Common myeloid progenitor, CD34-positive (primary cell): ENCODE data around the gene STRIP1.

ENCODE experiments used
- CTCF ChIA-PET: fragments of 350-600 bp; sonication (Branson Sonifier 250); formaldehyde crosslinking; loops from one replicate; lab custom pipeline; 2021; ENCODE audit warnings: antibody characterized with exemption; lab: Charles Lee
- POLR2A ChIA-PET: fragments of 350-600 bp; sonication (Branson Sonifier 250); formaldehyde crosslinking; loops from one replicate; lab custom pipeline; 2021; ENCODE audit warnings: antibody characterized with exemption; lab: Charles Lee
- DNase-seq, 3 donors: peaks; one replicate each; pipeline versions ENCODE4 v3.0.0 to v3.0.0-alpha.2; 2013
- H3K27ac ChIP-seq, 2 experiments: 1 replicate in 1 of 2; 2 replicates in 1 of 2; pipeline ENCODE4 v1.7.0; 2013; ENCODE audit warnings: inconsistent platforms in 2 of 2, low read length in 2 of 2, mild to moderate bottlenecking in 2 of 2, low read depth in 1 of 2, moderate library complexity in 1 of 2; ENCODE audit not compliant: severe bottlenecking in 2 of 2, insufficient read depth in 1 of 2, poor library complexity in 1 of 2
- H3K27me3 ChIP-seq, 5 experiments: replicated peaks in 2 of 5; 1 replicate in 3 of 5; 2 replicates in 2 of 5; pipeline versions ENCODE4 v1.6.1 to v1.7.0; 2013; ENCODE audit warnings: low read length in 4 of 5, mild to moderate bottlenecking in 2 of 5, moderate library complexity in 2 of 5, inconsistent platforms in 1 of 5; ENCODE audit not compliant: insufficient read depth in 5 of 5, control insufficient read depth in 4 of 5
- H3K36me3 ChIP-seq, 4 experiments: 1 replicate in 2 of 4; 2 replicates in 2 of 4; pipeline versions ENCODE4 v1.6.1 to v1.7.0; 2013; ENCODE audit warnings: low read length in 3 of 4, control low read depth in 1 of 4, mild to moderate bottlenecking in 1 of 4; ENCODE audit not compliant: control insufficient read depth in 4 of 4, insufficient read depth in 4 of 4
- H3K4me1 ChIP-seq, 4 experiments: 1 replicate in 3 of 4; 2 replicates in 1 of 4; pipeline versions ENCODE4 v1.6.1 to v1.7.1; 2013; ENCODE audit warnings: low read length in 3 of 4, mild to moderate bottlenecking in 3 of 4, control low read depth in 1 of 4, inconsistent platforms in 1 of 4, moderate library complexity in 1 of 4; ENCODE audit not compliant: control insufficient read depth in 4 of 4, insufficient read depth in 4 of 4; ENCODE audit errors: control extremely low read depth in 1 of 4
- H3K4me3 ChIP-seq, 7 experiments: 1 replicate in 4 of 7; 2 replicates in 3 of 7; pipeline versions ENCODE4 v1.5.1 to v1.7.0; 2013; ENCODE audit warnings: mild to moderate bottlenecking in 7 of 7, low read length in 6 of 7, moderate library complexity in 6 of 7, inconsistent platforms in 2 of 7, low read depth in 2 of 7, control low read depth in 1 of 7; ENCODE audit not compliant: insufficient read depth in 4 of 7, control insufficient read depth in 1 of 7; ENCODE audit errors: extremely low read depth in 1 of 7
- H3K9me3 ChIP-seq, 5 experiments: 1 replicate in 4 of 5; 2 replicates in 1 of 5; pipeline versions ENCODE4 v1.6.1 to v1.7.1; 2013; ENCODE audit warnings: low read length in 4 of 5, mild to moderate bottlenecking in 2 of 5, inconsistent platforms in 1 of 5, low read depth in 1 of 5, moderate library complexity in 1 of 5; ENCODE audit not compliant: control insufficient read depth in 4 of 5, insufficient read depth in 2 of 5; ENCODE audit errors: control extremely low read depth in 1 of 5
- WGBS: methylation state at CpG from one replicate; pipeline ENCODE4 v1.1.5; 2013; ENCODE audit not compliant: insufficient coverage; 5-methylcytosine and 5-hydroxymethylcytosine counted together

The STRIP1 gene

GRCh38 chr1:110092991-110093390 is 58.6 kb downstream of the STRIP1 start:
- DNase-seq = no peak
- H3K9me3 ChIP-seq = peaks cover 0 to 3% (median 0%) of the 10 kb centered on the region in 5 experiments
- CTCF ChIA-PET = interaction anchor here (4.4 to 7.8 kb wide), 2 partner anchors 11 to 40 kb away, joined by 31 to 176 read pairs; no protein-coding TSS in a partner anchor
- H3K36me3 ChIP-seq = no peaks in the 10 kb centered on the region
- no peak overlapping the region for H3K4me3 ChIP-seq
- H3K27ac ChIP-seq = no peak overlapping the region
- H3K27me3 ChIP-seq = peaks cover 0 to 13% (median 0%) of the 10 kb centered on the region in 5 experiments
- WGBS = 100% methylated on average over 2 of the region's 2 CpGs
- H3K4me1 ChIP-seq = peaks cover 0 to 7% (median 4%) of the 10 kb centered on the region in 4 experiments
- POLR2A ChIA-PET = no interaction called here

GRCh38 chr1:110094931-110095654 is 60.7 kb downstream of the STRIP1 start:
- POLR2A ChIA-PET = no interaction called here
- DNase-seq = no peak
- Histone ChIP-seq H3K27me3 (peaks cover 0 to 13% (median 0%) of the 10 kb centered on the region in 5 experiments), H3K9me3 (peaks cover 0 to 3% (median 0%) of the 10 kb centered on the region in 5 experiments), H3K36me3 (no peaks in the 10 kb centered on the region), H3K4me3 (no peak overlapping the region), H3K4me1 (no peaks in the 10 kb centered on the region), H3K27ac (no peak overlapping the region)
- CTCF ChIA-PET = interaction anchor here (1.1 to 4.8 kb wide), 2 partner anchors 11 to 41 kb away, joined by 4 to 20 read pairs; no protein-coding TSS in a partner anchor
- 94% methylated on average over 5 of the region's 7 CpGs for WGBS

- H3K4me3 ChIP-seq = no peak overlapping the region
- H3K36me3 ChIP-seq = no peaks in the 10 kb centered on the region
- H3K27ac ChIP-seq = no peak overlapping the region
- CTCF ChIA-PET = interaction anchor here (1.0 to 11.9 kb wide), 7 partner anchors 8 to 45 kb away, joined by 3 to 221 read pairs (median 4); partner anchors contain the start of gene UBL4B
- 89% methylated on average over 11 of the region's 11 CpGs for WGBS
- H3K4me1 ChIP-seq = peaks cover 0 to 9% (median 2%) of the 10 kb centered on the region in 4 experiments
- H3K9me3 ChIP-seq = peaks cover 0 to 3% (median 0%) of the 10 kb centered on the region in 5 experiments
- no peak for DNase-seq
- POLR2A ChIA-PET = no interaction called here
- peaks cover 0 to 10% (median 0%) of the 10 kb centered on the region in 5 experiments for H3K27me3 ChIP-seq
These were observed 63.2 kb downstream of the STRIP1 start for GRCh38 chr1:110097507-110098221.

GRCh38 chr1:110098222-110099026 is 64.0 kb downstream of the STRIP1 start:
- POLR2A ChIA-PET = no interaction called here
- H3K27me3 ChIP-seq = peaks cover 0 to 10% (median 0%) of the 10 kb centered on the region in 5 experiments
- no peak overlapping the region for H3K27ac ChIP-seq
- 93% methylated on average over 9 of the region's 9 CpGs for WGBS
- DNase-seq = no peak
- H3K4me3 ChIP-seq = no peak overlapping the region
- peaks cover 0 to 3% (median 0%) of the 10 kb centered on the region in 5 experiments for H3K9me3 ChIP-seq
- H3K36me3 ChIP-seq = no peaks in the 10 kb centered on the region
- CTCF ChIA-PET = interaction anchor here (1.0 to 11.9 kb wide), 7 partner anchors 7 to 46 kb away, joined by 3 to 221 read pairs (median 4); partner anchors contain the start of gene UBL4B
- H3K4me1 ChIP-seq = peaks cover 0 to 9% (median 2%) of the 10 kb centered on the region in 4 experiments

GRCh38 chr1:110100335-110100734 is 65.9 kb downstream of the STRIP1 start:
- Histone ChIP-seq H3K9me3 (no peaks in the 10 kb centered on the region), H3K36me3 (no peaks in the 10 kb centered on the region), H3K4me1 (peaks cover 0 to 9% (median 2%) of the 10 kb centered on the region in 4 experiments), H3K27me3 (peaks cover 0 to 3% (median 0%) of the 10 kb centered on the region in 5 experiments), H3K27ac (no peak overlapping the region), H3K4me3 (no peak overlapping the region)
- 88% methylated on average over 2 of the region's 2 CpGs for WGBS
- ChIA-PET POLR2A (no interaction called here), CTCF (interaction anchor here (1.0 to 11.9 kb wide), 4 partner anchors 10 to 48 kb away, joined by 4 to 221 read pairs (median 90); no protein-coding TSS in a partner anchor)
- no peak for DNase-seq

- POLR2A ChIA-PET = no interaction called here
- WGBS = 61% methylated on average over 5 of the region's 7 CpGs
- peak overlapping the region in 1 of 7 experiments; percentile 7 for H3K4me3 ChIP-seq
- CTCF ChIA-PET = interaction anchor here (0.8 to 11.9 kb wide), 5 partner anchors 13 to 50 kb away, joined by 3 to 221 read pairs (median 44); no protein-coding TSS in a partner anchor
- H3K27ac ChIP-seq = no peak overlapping the region
- DNase-seq = peak in 2 of 3 donors; percentile 31 to 39
- H3K4me1 ChIP-seq = peaks cover 0 to 9% (median 2%) of the 10 kb centered on the region in 4 experiments
- no peaks in the 10 kb centered on the region for H3K36me3 ChIP-seq
- H3K27me3 ChIP-seq = peaks cover 0 to 2% (median 0%) of the 10 kb centered on the region in 5 experiments
- no peaks in the 10 kb centered on the region for H3K9me3 ChIP-seq
These were observed 67.7 kb downstream of the STRIP1 start for GRCh38 chr1:110102081-110102480.
